Activated T-cell treated with anti-CD3 and anti-CD28 coated beads for 4 hours (primary cell): Measurements from ENCODE around the gene SRC.

ENCODE experiments used
- DNase-seq: peaks from one replicate; pipeline ENCODE4 v3.0.0-alpha.2; 2020

The SRC gene

DNA sequence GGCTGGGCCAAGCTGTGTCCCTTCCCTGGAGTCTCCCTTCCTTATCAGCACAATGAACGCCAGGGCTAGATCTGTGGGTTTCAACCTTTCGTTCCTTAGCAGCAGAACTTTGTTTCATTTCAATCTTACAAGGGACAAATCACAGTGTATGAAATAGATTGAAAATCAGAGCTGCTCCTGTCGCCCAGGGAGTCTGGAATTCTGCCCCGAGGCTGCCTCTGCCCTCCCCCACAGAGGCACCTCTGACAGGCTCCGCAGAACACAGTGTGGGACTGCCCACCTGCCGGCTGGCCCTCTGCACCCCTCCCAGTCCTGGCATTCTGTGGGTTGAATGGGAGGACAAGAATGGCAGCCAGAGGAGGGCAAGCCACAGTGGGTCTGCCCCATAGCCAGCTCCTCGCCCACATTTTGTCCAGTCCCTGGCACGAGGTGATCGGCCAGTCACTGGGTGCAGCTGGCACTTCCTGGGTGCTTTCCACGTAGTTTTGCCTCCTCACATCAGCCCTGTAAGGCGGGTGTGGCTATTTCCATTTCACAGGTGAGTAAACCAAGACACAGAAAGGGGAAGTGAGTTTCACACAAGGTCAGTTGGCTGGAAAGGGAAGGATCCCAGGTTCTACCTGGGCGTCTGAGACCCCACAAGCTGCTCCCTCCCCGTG, 30.4 kb upstream of the SRC start:
- DNase-seq = no peak

DNA sequence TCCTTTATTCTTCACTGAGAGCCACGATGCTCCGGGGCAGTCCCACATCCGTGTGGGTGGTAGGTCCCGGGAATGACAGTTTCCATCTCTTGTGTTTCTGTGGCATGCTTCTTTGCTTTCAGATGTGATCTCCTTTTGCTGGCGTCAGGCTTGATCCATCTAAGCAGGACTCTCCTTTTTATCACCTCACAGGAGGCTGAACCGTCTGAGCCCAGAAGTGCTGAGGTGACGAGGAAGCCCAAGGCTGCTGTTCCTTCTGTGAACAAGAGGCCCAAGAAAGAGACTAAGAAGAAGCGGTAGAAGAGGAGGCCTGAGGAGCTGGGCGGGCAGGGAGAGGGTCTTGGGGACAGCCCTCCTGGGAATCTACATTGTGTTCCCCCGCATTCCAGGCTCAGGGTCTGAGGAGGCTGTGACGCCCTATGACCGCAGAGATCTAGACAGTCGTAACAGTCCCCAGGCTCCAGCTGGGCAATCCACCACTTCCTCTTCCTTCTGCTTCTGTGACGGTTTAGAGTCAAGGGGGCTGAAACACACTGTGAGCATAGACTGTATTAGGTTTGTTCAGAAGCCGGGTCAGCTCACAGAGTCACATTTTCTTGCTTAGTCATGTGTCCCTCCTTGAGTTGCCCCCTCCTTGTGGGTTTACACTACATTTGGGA, 29.7 kb upstream of the SRC start:
- no peak for DNase-seq

DNA sequence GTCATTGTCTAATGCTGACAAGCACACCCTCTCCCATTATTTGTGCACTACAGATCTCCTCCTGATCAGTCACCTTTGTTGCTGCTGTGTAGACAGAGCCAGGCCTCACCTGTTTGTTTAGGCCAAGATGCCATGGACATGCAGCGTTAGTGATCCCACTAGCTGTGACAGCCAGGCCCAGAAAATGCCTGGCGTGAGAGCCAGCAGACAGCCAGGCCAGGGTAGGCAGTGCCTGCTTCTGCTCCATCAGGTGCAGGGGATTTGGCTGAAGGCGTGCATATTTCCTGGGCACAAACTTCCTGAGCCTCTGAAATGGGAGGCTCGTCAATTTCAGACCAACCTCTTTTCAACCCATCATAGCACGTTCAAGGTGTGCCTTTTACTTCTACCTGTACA, 29.2 kb upstream of the SRC start:
- DNase-seq = no peak

DNA sequence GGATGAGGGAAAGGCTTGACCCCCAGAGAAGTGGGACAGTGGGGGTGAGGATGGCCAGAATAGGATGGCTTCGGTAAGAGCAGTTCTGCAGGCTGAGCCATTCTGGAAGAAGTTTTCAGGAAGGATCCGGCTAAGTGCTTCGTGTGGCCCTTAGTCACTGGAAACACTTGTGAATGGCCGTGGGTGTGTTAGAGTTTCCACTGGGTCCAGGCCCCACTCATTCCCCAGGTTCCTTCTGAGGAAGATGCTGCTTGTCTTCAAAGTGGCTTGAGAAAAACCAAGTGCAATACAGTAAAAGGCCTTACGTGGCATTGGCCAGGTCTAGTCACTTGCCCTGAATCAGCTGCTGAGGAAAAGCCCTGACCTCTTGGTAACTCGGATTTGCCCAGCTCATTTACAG, 28.6 kb upstream of the SRC start:
- DNase-seq = no peak

DNA sequence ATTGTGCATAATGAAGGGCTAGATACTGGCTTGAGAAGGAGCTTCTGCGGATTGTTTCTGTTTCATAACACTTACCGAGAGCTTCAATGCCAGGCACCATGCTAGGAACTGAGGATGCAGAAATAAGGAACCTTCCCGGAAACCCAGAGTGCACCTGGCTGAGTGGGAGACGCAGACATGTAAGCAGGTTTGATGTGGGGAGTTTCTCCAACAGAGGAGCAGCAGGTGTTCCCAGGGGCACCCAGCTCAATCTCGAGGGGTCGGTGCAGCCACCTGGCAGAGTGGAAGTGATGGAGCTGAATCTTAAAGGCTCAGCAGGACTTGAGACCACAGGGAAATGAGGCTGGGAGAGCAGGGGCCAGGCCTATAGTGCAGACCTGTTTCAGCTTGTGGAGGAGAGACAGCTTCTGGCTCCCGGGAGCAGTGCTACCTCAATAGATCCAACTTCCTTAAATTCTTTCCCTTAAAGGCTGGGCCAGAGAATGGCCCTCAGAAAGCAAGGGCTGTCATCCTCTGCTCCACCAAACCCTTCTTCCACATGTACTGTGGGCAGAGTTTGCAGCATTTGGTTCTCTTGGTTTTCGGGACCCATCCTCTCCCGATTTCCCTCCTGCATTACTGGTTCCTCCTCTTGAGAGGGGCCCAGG, 27.8 kb upstream of the SRC start:
- DNase-seq = no peak

DNA sequence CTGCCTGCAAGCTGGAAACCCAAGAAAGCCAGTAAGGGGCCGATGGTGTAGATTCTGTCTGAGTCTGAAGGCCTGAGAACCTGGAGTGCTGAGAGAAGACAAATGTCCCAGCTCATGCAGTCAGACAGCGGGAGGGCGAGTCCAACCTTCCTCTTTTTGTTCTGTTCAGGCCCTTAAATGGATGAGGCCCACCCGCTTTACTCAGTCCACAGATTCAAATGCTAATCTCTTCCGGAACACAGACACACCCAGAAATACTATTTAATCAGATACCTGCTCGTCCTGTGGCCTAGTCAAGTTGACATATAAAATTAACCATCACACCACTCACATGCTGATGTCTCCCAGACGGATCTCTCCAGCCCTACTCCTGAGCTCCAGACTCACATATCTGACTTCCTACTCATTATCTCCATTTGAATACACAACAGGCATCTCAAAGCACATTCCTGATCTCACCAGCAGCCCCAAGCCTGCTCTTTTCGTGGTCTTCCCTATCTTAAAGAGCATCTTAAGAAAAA, 26.7 kb upstream of the SRC start:
- DNase-seq = no peak

DNA sequence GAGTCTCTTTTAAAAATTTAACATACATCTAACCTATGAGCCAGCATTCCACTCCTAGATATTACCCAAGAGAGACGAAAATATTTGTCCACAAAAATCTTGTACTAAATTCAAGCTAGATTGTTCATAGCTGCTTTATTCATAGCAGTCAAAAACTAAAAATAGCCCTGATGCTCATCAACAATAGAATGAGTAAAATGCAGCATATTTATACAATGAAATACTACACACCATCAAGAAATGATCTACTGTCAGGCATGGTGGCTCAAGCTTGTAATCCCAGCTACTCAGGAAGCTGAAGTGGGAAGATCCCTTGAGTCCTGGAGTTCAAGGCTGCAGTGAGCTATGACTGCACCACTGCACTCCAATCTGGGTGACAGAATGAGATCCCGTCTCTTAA, 22.0 kb upstream of the SRC start:
- no peak for DNase-seq

DNA sequence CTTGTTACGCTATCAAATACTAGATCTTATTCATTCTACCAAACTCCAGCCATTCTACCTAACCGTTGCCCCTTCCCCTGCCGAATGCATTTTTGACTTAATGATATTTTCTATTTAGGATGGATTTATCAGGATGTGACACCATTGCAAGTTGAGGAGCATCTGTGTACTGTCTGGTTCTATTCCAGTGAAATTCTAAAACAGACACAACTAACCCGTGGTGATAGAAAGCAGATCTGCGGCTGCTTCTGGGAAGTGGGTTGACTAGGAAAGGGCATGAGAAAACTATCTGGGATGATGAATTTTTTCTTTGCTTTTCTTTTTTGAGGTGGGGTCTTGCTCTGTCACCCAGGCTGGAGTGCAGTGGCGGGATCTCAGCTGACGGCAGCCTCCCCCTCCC, 20.7 kb upstream of the SRC start:
- no peak for DNase-seq

DNA sequence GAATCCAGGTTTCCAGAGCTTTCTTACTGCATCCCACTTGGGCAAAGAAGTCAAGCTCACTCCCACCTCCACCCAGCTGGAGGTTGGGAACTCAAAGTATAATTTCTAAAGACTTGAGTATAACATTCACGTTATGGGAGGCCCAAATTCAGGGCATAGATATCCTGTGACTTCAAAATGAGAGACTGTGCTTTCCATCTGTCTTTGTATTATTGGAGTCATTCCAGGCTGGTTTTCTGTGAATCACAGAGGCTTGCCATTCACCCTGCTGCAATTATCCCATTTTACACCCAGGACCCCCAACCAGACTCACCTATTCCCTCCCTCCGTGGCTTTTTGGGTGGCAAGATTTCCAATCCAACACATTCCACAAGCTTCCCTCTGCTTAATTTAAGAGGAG, 19.3 kb upstream of the SRC start:
- DNase-seq = no peak

DNA sequence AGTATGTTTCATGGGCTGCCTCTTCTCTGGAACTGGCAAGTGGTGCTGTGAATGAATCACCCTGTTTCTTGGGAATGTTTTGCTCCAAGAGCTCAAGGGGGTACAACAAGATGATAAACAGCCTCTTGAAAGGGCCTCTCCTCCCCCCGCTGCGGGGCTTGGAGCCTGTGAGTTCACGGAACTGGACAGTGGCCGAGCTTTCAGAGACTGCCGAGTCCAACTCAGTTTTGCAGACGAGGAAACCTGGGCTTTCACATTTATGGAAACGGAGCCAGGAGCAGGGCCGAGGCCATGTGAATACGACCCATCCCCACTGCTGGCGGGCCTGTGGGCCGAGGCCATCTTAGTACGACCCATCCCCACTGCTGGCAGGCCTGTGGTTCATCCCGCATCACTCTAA, 18.2 kb upstream of the SRC start:
- DNase-seq = no peak

DNA sequence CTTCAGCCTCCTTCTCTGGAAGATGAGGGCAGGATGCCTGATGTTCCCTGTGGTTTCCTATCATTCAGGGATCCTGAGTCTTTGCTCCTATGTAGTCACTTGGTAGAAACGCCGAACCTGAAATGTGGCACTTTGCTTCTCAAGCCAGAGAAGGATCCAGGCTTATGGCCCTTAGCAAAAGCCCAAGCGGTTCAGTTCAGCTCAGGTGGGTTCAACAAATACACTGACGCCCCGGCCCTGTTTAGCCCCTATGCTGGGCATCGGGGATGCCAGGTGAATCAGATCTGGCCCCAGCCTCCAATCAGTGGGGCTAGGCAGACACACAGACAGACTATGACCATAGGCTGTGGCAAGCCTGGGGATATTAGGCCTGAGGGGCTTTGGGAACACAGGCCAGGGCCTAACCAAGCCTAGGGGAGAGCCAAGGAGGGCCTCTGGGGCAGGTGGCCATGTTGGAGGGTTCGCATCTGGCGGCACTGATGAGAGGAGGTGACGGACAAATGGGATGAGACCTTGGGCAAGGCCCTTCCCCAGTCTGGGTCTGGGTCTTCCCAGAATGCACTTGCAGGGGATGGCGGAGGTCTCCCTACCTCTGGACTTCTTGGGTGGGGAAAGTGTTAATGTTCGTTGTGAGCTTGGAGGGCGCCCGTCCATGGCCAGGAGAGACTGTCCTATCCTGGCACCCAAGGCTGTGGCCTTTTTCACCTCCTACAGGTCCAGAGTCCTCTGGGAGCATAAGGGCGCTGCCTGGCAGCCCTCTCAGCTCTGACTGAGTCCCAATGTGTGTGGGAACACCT, 17.6 kb upstream of the SRC start:
- DNase-seq = no peak

DNA sequence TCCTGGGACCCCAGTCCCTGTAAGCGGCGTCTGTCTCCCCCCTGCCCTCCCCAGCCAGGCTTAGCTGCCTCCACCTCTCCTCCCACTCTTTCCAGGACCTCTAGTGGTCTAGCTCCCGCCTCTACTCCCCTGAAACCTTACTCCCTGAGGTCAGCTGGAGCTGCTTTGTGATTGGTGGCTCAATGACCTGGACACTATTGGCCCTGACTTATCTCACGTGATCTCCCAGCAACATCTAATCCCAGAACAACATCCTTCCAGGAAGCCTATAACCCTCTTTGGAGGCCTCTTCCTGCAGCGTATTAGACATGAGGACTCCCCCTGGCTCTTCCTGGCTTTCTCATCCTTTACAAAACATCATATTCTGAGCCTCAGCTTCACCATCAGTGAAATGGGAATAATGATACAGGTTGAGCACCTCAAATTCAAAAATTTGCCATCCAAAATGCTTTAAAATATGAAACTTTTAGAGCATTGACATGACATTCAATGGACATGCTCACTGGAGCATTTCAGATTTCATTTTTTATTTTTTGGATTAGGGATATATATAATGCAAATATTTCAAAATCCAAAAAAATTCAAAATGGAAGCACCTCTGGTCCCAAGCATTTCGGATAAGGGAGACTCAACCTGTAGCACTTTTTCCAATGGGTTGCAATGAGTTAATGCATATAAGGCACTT, 16.3 kb upstream of the SRC start:
- DNase-seq = no peak

DNA sequence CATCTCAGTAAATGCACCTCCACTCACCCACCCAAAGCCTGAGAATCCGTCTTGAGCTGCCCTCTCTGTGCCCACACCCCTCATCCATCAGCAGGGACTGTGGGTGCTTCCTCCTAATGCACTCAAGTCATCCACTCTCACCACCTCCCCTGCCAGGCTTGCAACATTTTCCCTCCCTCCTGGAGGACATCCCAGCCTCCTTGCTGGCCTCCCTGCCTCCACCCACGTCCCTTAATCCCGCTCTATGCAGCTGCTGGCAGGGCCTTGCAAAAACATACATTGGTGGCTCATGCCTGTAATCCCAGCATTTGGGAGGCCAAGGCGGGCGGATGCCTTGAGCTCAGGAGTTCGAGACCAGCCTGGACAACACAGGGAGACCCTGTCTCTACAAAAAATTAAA, 15.6 kb upstream of the SRC start:
- no peak for DNase-seq

DNA sequence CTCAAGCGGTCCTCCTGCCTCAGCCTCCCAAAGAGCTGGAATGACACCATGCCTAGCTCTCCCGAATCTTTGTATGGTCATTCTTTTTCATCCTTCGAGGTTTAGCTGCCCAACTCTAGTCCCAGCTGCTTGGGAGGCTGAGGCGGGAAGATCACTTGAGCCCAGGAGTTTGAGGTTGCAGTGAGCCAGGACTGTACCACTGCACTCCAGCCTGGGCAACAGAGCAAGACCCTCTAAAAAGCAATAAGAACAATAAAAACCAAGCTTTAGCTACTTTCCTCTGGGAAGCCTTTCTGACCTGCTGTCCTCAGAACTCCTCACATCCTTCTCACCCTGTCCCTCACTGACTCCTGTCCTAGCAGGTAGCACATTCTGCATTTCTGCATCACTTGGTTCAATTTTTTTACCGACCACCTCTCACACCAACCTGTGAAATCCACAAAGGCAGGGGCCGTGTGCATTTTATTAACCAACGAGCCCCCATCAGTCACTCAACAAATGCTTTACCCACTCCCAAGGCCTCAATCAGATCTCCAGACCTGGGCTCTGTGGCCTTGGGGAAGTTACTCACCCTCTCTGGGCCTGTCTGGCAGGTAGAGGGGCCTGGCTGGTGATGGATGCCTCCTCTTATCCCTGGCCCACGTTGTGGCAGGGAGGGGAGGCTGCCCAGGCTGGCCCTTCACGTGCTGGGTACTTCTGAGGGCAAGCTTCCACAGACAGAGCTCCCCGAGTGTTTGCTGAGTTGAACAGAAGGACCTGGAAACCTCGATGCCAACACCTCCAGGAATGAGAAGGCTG, 14.7 kb upstream of the SRC start:
- no peak for DNase-seq

DNA sequence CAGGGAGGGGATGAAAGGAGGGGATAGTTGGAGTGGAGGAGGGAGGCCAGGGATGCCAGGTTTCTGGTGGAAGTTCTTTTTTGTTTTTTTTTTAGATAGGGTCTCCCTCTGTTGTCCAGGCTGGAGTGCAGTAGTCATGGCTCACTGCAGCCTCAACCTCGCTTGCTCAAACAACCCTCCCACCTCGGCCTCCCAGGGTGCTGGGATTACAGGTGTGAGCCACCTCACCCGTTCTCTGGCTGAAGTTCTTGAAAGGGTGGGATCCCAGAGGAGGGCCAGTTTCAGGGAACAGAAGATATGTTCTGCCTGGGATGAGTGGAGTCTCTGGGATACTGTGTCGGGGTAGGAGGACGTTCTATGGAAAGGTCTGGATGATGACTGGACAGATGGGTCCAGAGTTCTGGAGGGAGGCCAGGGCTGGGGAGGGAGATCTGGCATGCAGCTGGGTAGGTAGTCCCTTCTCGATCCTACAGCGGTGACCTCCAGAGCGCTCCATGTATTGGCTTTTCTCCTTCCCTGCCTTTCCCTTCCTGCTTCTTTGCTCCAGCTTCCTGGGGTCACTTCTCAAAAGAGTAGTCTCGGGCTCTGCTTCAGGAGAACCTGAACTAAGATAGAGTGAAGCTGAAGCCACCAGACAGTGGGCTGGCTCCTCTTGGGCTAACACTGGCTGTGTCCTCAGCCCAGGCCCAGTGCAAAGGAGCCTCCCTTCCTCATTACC, 12.7 kb upstream of the SRC start:
- DNase-seq = no peak

DNA sequence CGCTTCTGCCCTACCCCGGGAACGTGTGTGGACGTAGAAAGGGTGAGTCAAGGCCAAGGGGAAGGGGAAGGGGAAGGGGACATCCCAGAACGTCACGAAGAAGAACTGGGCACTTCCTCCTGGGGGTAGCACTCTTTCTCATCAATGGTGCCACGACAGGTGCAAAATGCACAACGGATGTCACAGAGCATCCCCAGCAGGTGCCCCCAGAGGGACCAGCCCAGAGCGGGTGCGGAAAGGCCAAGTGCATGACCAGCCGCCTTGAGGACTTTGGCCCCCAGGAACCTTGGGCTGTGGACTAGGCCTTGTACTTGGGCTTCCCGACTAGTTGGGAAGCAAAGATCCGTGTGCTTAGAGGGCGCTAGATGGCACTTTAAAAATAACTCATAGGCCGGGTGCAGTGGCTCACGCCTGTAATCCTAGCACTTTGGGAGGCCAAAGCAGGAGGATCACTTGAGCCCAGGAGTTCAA, 12.1 kb upstream of the SRC start:
- DNase-seq = no peak

DNA sequence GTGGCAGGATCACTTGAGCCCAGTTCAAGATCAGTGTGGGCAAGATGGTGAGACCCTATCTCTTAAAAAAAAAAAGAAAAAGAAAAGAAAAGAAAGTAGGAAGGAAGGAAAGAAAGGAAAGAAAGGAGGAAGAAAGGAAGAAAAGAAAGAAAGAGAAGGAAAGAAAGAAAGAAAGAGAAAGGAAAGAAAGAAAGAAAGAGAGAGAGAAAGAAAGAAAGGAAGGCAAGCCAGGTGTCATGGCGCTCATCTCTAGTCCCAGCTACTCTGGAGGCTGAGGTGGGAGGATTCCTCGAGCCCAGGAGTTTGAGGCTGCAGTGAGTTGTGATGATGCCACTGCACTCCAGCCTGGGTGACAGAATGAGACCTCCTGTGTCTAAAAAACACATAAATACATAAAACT, 11.5 kb upstream of the SRC start:
- no peak for DNase-seq

DNA sequence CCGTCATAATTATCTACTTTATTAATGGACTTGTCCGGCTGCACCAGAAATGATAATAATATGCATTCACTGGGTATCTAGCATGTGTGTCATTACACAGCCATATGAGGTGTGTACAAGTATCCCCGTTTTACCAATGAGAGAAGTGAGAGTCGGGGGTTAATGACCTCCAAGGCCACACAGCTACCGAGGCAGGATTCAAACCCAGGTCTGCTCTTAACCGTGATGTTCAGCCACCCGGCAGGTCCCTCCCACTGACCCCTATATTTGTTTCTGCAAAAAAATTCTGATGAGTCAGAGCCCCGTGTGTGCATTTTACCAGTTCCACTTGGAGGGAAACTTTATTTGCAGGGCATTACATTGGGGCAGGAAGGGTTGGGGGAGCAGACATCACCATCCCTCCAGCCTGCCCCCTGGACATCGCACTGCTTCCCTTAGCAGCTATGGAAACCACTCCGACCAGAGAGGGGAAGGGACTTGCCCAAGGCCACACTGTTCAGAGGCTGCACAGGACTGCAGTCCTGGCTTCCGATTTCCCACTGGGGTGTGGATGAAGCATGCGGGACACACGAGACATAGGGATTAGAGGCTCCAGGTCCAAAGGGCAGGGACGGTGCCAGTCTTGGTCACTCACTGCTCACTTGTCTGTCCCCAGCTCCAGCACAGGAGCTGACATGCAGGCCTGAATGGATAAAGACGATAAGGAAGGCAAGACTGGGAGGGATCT, 10.1 kb upstream of the SRC start:
- DNase-seq = no peak

DNA sequence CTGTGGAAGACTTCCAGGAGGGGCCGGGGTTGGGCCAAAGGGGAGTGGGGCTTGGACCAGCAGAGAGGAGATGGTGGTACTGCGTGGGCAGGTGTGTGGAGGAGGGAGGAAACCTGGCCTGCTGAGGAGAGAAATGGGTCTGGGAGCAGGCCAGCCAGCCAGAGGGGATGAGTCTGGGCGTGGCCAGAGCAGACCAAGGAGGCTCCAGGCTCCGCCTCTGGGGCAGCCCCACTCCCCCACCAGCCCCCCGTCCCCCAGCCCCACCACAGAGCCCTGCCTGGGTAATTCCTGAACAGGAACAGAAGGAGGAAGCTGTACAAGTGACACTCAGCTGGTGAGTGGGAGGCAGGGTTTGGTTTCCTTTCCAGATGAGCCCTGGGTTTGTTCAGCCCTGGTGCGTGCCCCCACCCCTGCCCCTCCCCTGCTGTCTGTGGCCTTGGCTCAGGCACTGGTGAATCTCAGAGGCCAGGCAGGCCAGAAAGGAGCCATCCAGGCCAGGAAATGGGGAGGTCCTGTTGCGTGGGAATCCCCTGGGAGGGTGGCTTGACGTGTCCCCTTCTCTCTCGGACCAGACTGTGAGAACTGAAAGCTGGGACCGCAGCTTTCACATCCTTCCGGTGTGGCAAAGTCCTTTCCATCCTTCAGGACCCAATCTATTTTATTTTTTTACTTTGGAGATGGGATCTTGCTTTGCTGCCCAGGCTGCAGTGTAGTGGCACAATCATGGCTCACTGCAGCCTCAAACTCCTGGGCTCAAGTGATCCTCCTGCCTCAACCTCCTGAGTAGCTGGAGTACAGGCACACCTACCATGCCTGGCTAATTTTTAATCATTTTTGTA, 9.4 kb upstream of the SRC start:
- DNase-seq = peak; percentile 34
